GM11168 (cell line): Measurements from ENCODE around the gene ADIPOR1.
"Not testable (repeated sequence)": the region's sequence is repeated elsewhere in the genome, so short reads cannot be mapped to it uniquely, and the experiment has no call there.

ENCODE experiments used
- in situ Hi-C: fragments of 300-500 bp; cut with MboI; formaldehyde crosslinking; loops from one replicate; pipeline ENCODE4 v1.12.0; 2022; ENCODE audit warnings: low sequenced_read_pairs; ENCODE audit not compliant: unreplicated experiment

The ADIPOR1 gene

DNA sequence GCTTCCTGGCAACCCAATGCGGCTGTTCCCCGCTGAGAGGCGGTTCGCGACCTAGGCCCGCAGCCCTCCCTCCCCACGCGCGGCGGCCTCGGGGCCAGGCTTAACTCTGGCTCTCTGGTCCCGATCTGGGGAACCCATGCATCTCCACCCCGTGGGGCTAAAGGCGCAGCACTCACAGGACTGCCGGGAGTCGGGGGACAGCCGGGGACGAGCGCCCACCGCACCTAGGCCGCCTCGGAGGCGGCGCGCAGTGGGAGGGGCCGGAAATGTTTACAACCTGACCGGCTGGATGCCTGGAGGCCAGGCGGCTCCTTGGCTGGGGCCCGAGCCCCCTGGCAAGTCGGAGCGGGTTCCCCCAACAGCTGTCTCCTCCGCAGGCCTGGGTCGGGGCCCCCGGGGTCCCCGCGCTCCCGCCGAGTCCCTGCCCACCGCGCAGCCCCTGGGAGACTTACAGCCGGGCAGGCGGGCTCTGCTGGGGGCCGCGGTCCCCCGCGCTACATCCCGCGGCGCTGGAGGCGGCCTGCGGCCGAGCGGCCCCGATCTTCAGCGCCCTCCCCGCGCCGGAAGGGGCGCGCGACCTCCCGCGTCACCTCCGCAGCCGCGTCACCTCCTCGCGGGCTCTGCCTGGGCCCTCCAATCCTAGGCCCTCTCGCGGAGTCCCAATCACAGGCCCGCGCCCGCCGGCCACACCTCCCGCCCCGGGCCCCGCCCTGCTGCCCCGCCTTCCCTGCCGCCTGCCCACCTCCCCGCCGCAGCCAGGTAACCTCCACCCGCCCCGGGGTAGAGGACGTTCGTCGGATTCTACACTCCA lies at the start of gene ADIPOR1:
TSS of gene ADIPOR1 (minus strand) at position 580 of the 811 bp plus-strand sequence. CDS start 7,242 bp downstream, outside the sequence.
- in situ Hi-C loops, result no loop called here

DNA sequence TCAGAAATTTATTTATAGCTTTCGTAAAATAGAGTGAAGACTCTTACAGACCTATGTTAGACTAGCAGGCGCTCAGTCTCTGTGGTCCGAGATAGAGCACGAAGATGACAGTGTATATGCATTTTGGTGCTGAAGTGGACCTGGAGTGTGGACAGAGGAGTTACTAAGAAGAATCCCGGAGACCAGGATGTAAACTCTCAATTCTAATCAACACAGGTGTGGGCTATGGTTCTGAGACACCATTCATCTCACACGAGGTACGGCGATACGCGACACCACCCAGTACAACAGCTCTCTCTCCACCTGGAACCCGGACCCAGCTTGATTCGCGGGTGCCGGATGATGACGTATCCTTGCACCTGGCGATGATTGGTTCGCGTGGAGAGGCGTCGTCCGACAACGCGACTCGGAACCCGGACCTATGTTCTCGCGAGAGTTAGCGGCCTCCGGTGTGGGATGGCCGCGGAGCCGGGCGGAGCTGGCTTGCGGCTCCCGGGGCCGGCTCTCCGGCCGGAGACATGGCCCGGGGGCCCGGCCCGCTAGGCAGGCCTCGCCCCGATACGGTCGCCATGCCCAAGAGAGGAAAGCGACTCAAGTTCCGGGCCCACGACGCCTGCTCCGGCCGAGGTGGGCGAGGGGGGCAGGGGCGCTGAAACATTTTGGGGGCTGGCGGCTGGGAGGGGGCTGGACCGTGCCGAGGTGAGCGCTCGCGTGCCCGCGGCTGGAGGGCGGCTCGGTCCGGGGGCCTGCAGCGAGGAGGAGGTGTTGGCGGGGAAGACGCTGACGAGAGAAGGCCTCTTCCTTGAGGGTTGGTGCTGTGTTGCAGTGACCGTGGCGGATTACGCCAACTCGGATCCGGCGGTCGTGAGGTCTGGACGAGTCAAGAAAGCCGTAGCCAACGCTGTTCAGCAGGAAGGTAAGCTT lies 49.1 kb upstream of the ADIPOR1 start, which contains the start of gene TMEM183A:
TSS of gene TMEM183A (plus strand) at position 427 of the 924 bp plus-strand sequence. CDS start at position 519, 92 bp downstream.
- in situ Hi-C loops, result no loop called here

DNA sequence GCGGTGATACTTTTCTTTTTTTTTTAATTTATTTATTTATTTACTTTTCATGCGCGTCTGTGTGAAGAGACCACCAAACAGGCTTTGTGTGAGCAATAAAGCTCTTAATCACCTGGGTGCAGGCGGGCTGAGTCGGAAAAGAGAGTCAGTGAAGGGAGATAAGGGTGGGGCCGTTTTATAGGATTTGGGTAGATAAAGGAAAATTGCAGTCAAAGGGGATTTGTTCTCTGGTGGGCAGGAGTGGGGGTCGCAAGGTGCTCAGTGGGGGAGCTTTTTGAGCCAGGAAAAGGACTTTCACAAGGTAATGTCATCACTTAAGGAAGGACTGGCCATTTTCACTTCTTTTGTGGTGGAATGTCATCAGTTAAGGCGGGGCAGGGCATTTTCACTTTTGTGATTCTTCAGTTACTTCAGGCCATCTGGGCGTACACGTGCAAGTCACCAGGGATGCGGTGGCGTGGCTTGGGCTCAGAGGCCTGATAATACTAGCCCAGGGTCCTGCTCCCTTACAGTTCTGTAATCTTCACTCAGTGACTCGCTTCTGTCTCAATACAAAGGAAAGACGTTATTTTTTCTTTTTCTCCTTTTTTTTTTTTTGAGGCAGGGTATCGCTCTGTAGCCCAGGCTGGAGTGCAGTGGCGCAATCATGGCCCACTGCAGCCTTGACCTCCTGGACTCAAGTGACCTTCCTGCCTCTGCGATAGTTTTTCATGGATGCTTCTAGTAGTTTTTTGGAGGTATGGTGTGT lies 47.5 kb upstream of the ADIPOR1 start:
- in situ Hi-C loops, result not testable (repeated sequence)

DNA sequence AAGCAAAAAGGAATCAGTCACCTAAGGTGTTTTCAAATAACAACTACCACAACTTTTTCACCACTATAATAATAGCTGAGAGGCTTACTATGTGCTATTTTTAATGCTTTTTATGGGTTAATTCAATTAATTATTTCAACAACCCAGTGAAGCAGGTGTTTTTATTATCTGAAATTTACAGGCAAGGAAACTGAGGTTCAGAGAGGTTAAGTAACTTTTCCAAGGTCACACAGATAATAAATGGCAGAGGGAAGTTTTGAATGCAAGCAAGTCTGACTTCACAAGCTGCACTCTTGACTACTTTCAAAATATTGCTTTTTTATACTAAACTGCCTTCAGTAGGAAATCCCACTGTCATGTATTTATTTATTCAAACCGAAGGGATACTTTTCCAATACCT lies 44.8 kb upstream of the ADIPOR1 start:
- in situ Hi-C loops, result no loop called here

- in situ Hi-C loops, result no loop called here
Observed at GRCh38 chr1:203001986-203002385, 43.9 kb upstream of the ADIPOR1 start.

- in situ Hi-C loops, result no loop called here
Observed at GRCh38 chr1:203000217-203000944, 42.3 kb upstream of the ADIPOR1 start.

DNA sequence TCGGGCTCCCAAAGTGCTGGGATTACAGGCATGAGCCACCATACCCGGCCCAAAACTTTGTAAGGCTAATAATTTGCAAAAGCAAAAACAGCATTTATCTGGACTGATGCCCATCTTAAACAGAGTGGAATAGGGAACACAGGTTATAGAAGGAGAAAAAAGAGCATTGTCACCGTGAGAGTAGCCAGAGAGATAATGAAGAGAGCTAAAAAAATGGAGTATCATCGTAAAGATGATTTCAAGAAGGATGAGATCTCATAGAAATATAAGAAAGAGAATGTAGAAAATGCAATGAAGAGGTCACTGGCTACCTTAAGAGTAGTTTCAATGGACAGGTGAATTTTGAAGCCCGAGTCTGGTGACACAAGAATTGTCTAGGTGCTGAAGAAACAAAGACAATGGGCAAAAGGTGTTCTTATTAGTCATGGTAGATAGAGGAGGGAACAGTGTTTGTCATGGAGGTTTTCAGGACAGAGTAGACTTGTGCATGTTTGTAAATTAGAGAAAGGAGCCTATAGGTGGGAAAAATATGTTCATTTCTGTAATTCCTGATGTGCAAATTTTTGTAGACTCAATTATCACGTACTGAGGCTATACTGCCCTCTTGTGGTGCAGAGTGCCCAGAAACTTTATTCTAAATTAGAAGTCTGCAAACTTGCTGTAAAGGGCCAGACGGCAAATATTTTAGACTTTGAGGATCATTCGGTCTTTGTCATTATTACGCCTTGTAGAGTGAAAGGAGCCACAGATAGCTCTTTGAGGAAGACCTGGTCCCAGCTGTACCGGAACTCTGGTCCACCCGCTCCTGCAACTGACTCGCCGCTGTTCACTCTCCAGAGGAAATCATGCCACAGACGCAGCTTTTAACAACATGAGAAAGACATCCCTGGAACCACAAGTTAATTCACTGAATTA lies 41.0 kb upstream of the ADIPOR1 start:
- in situ Hi-C loops, result no loop called here

GRCh38 chr1:202994756-202995155 lies 36.6 kb upstream of the ADIPOR1 start:
- in situ Hi-C loops, result no loop called here

- in situ Hi-C loops, result no loop called here
Observed at GRCh38 chr1:202991112-202991511, 33.0 kb upstream of the ADIPOR1 start.

- in situ Hi-C loops, result no loop called here
Observed at GRCh38 chr1:202989879-202990278, 31.8 kb upstream of the ADIPOR1 start.

DNA sequence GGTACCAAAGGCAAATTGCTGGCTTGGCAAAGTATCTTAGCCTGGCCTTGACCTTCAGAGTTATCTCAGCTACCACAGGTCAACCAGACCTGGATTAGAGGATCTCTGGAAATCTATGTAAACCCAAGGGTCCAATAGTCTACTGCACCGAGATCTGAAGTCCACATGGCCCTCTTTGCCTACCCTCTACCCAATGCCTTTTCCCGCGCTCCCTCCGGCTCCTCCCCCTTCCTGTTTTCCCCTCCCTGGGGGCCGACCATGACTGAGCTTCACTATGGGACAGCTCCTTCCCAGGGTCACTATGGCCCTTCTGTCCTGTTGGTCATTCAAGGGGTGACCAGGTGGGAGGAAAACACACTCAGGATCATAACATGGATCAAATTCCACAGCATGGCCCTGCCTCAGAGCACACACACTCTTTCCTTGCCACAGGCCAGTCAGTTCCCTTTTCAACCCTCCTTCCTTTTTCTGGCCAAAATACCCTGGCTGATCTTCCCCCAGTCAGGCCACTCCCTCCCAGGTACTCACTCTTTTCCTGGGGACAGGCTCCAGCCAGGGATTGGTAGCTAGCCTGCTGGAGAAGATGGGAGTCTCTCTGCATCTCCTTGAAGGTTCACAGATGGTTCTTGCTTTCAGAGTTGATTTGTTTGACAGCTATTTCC lies 29.9 kb upstream of the ADIPOR1 start:
- in situ Hi-C loops, result no loop called here

- in situ Hi-C loops, result no loop called here
Observed at GRCh38 chr1:202987255-202987654, 29.1 kb upstream of the ADIPOR1 start.

GRCh38 chr1:202986120-202986519 lies 28.0 kb upstream of the ADIPOR1 start:
- in situ Hi-C loops, result not testable (repeated sequence)

DNA sequence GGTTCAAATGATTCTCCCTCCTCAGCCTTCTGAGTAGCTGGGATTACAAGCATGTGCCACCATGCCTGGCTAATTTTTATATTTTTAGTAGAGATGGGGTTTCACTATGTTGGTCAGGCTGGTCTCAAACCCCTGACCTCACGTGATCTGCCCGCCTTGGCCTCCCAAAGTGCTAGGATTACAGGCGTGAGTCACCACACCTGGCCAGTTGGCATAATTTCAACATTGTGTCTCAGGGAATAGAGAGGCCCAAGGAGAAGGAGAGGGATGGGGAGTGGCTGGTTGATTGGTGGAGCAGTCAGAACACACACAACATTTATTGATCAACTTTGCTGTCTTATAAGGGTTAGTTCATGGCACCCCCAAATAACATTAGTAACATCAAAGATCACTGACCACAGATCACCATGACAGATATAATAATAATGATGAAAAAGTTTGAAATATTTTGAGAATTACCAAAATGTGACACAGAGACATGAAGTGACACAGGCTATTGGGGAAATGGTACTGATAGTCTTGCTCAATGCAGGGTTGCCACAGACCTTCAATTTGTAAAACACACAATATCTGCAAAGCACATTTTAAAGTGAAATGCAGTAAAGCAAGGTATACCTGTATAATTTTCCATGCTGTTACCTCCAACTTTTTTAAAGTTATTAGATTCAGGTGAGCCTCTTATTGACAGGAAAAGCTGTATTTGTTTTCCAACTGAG lies 24.8 kb upstream of the ADIPOR1 start:
- in situ Hi-C loops, result no loop called here

GRCh38 chr1:202981939-202982338 lies 23.8 kb upstream of the ADIPOR1 start:
- in situ Hi-C loops, result no loop called here

- in situ Hi-C loops, result no loop called here
Observed at GRCh38 chr1:202979459-202979858, 21.3 kb upstream of the ADIPOR1 start.

- in situ Hi-C loops, result no loop called here
Observed at GRCh38 chr1:202976633-202977032, 18.5 kb upstream of the ADIPOR1 start.
